ENCODE measurements around the gene NUDT8. TPM values are rescaled to one million over a fixed set of nuclear protein-coding genes. Genes with fewer than 3 reads are reported as not detected.

Gene NUDT8
- total and polyA plus RNA-seq, 10 of the 15 experiments (the other 5 are each of a cell fraction or from before 2014, with no cell fraction given): 0.32 to 18.2 (median 9.8) TPM

GRCh38 chr11:67651976-67652781 is 22.4 kb upstream of the NUDT8 start:
- WGBS (ENCODE audit: insufficient coverage, insufficient replicate concordance, low lambda C conversion rate, missing lambda C conversion rate): 26% methylated on average over 13 of the region's 13 CpGs
- in situ Hi-C loops (cut with MboI) (no loop called here), intact Hi-C loops (cut with micrococcal nuclease; ENCODE audit: unreplicated experiment) (no loop called here)
- ATAC-seq (no peak), FAIRE-seq (no peak), DNase-seq (ENCODE audit: low read depth, low spot score) (no peak)
- Histone ChIP-seq H3K4me2 (ENCODE audit: control insufficient read depth, insufficient read depth) (no peak overlapping the region), H3K27ac (ENCODE audit: control insufficient read depth, insufficient read depth) (no peak overlapping the region), H3K9me3 (replicated peaks; ENCODE audit: control insufficient read depth, insufficient read depth, low read length) (peaks cover 8% of the 10 kb centered on the region), H3K4me1 (ENCODE audit: control insufficient read depth, insufficient read depth, low read length) (peaks cover 48% of the 10 kb centered on the region), H4K20me1 (ENCODE audit: control insufficient read depth, insufficient read depth) (no peaks in the 10 kb centered on the region), H3K9ac (ENCODE audit: control insufficient read depth, insufficient read depth, low read length) (no peak overlapping the region), H3K4me3 (no peak overlapping the region), H3K79me2 (ENCODE audit: control insufficient read depth, insufficient read depth, low read length) (no peaks in the 10 kb centered on the region), H3K27me3 (replicated peaks in 1 of 2; ENCODE audit: control insufficient read depth in 2 of 2, insufficient read depth in 2 of 2, low read length in 1 of 2) (no peaks in the 10 kb centered on the region), H2AFZ (ENCODE audit: control insufficient read depth, low read depth, low read length) (no peak overlapping the region), H3K36me3 (ENCODE audit: control insufficient read depth in 2 of 2, insufficient read depth in 2 of 2, low read length in 1 of 2) (no peaks in the 10 kb centered on the region)
- CTCF ChIA-PET: interaction anchor here (0.9 to 2.8 kb wide), 6 partner anchors 9 to 270 kb away, joined by 3 to 10 read pairs (median 7); partner anchors contain the start of genes GSTP1 and NUDT8
- no peak for TF ChIP-seq EZH2 (IDR thresholded peaks at IDR 0.05; ENCODE audit: borderline replicate concordance, control insufficient read depth, low read depth, low read length)
- BruUV-seq (replicated peaks): no TSS peak
- RAD21 ChIA-PET (ENCODE audit: unreplicated experiment): interaction anchor here (0.5 to 2.9 kb wide), 4 partner anchors 10 to 257 kb away, joined by 3 to 11 read pairs (median 4); partner anchors contain the start of gene NUDT8
- SMC1A ChIA-PET (ENCODE audit: uncharacterized antibody, unreplicated experiment): interaction anchor here (2.0 kb wide), 1 partner anchor 24 kb away, joined by 6 read pairs; no protein-coding TSS in a partner anchor
- POLR2A ChIA-PET: interaction anchor here (0.6 to 0.8 kb wide), 2 partner anchors 85 to 377 kb away, joined by 4 to 6 read pairs; no protein-coding TSS in a partner anchor

GRCh38 chr11:67649634-67650510 is 20.1 kb upstream of the NUDT8 start:
- no peaks in the 10 kb centered on the region for H3K36me3 ChIP-seq (ENCODE audit: control insufficient read depth in 2 of 2, insufficient read depth in 2 of 2, low read length in 1 of 2)
- WGBS (ENCODE audit: insufficient coverage, insufficient replicate concordance, low lambda C conversion rate, missing lambda C conversion rate): 61% methylated on average over 22 of the region's 22 CpGs
- H4K20me1 ChIP-seq (ENCODE audit: control insufficient read depth, insufficient read depth): no peaks in the 10 kb centered on the region
- ChIA-PET SMC1A (ENCODE audit: uncharacterized antibody, unreplicated experiment) (interaction anchor here (0.8 to 6.2 kb wide), 5 partner anchors 7 to 73 kb away, joined by 3 to 69 read pairs (median 4); no protein-coding TSS in a partner anchor), POLR2A (interaction anchor here (1.5 to 3.8 kb wide), 2 partner anchors 20 to 36 kb away, joined by 6 to 16 read pairs; partner anchors contain the start of gene NUDT8), CTCF (interaction anchor here (0.6 to 8.4 kb wide), 9 partner anchors 8 to 73 kb away, joined by 3 to 132 read pairs (median 5); partner anchors contain the start of gene NUDT8), RAD21 (ENCODE audit: unreplicated experiment) (interaction anchor here (0.7 to 2.9 kb wide), 3 partner anchors 9 to 20 kb away, joined by 3 to 14 read pairs (median 11); partner anchors contain the start of gene NUDT8)
- in situ Hi-C loops (cut with MboI): no loop called here
- H3K9me3 ChIP-seq (replicated peaks; ENCODE audit: control insufficient read depth, insufficient read depth, low read length): peaks cover 3% of the 10 kb centered on the region; the same call in 2 of the 3 replicates
- H3K9ac ChIP-seq (ENCODE audit: control insufficient read depth, insufficient read depth, low read length): peak overlapping the region; percentile 68
- peak; percentile 77 for FAIRE-seq
- no TSS peak for BruUV-seq (replicated peaks)
- H3K79me2 ChIP-seq (ENCODE audit: control insufficient read depth, insufficient read depth, low read length): no peaks in the 10 kb centered on the region
- peak overlapping the region; percentile 78 for H3K27ac ChIP-seq (ENCODE audit: control insufficient read depth, insufficient read depth)
- peak overlapping the region; percentile 72 for H3K4me3 ChIP-seq
- H3K4me2 ChIP-seq (ENCODE audit: control insufficient read depth, insufficient read depth): peak overlapping the region; percentile 75
- peaks cover 57% of the 10 kb centered on the region for H3K4me1 ChIP-seq (ENCODE audit: control insufficient read depth, insufficient read depth, low read length)
- H2AFZ ChIP-seq (ENCODE audit: control insufficient read depth, low read depth, low read length): peak overlapping the region; percentile 83
- intact Hi-C loops (cut with micrococcal nuclease; ENCODE audit: unreplicated experiment): no loop called here
- DNase-seq (ENCODE audit: low read depth, low spot score): no peak
- no peaks in the 10 kb centered on the region for H3K27me3 ChIP-seq (replicated peaks in 1 of 2; ENCODE audit: control insufficient read depth in 2 of 2, insufficient read depth in 2 of 2, low read length in 1 of 2)
- ATAC-seq: peak; percentile 12
- TF ChIP-seq RELB (IDR thresholded peaks at IDR 0.05; ENCODE audit: low read depth): no peak
- 0 out of 2 replicates have a peak, but pooled peaks have one; percentile 52 for TF ChIP-seq TCF3 (IDR thresholded peaks at IDR 0.05; ENCODE audit: borderline replicate concordance, insufficient read depth, low read depth, low read length)
- no peak for TF ChIP-seq MEF2A (IDR thresholded peaks at IDR 0.05; ENCODE audit: insufficient read depth, low read depth, low read length)
- TF ChIP-seq SREBF2 (IDR thresholded peaks at IDR 0.05; ENCODE audit: low read length): no peak
- TF ChIP-seq, protein P1, sequence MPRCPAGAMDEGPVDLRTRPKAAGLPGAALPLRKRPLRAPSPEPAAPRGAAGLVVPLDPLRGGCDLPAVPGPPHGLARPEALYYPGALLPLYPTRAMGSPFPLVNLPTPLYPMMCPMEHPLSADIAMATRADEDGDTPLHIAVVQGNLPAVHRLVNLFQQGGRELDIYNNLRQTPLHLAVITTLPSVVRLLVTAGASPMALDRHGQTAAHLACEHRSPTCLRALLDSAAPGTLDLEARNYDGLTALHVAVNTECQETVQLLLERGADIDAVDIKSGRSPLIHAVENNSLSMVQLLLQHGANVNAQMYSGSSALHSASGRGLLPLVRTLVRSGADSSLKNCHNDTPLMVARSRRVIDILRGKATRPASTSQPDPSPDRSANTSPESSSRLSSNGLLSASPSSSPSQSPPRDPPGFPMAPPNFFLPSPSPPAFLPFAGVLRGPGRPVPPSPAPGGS (IDR thresholded peaks at IDR 0.05; ENCODE audit: borderline replicate concordance, insufficient read depth, low read depth, low read length, poor library complexity, severe bottlenecking): peak; percentile 96
- peak; percentile 90; the same call in 1 of the 2 replicates for TF ChIP-seq PAX8 (IDR thresholded peaks at IDR 0.05)
- TF ChIP-seq HDGF (IDR thresholded peaks at IDR 0.05): peak; percentile 76
- TF ChIP-seq NFYB (IDR thresholded peaks at IDR 0.05; ENCODE audit: insufficient read depth, low read depth, low read length): peak; percentile 75
